Kidney tubule cell (primary cell): Measurements from ENCODE around the gene TSC22D3.
"Not testable (repeated sequence)": the region's sequence is repeated elsewhere in the genome, so short reads cannot be mapped to it uniquely, and the experiment has no call there.

Experiments
- DNase-seq: peaks from one replicate; pipeline ENCODE4 v3.0.0-alpha.2; 2018; ENCODE audit warnings: low spot score

Gene TSC22D3

GRCh38 chrX:107712231-107713202 lies 63.1 kb downstream of the TSC22D3 start:
- DNase-seq: peak; percentile 54

GRCh38 chrX:107711521-107712181 lies 63.9 kb downstream of the TSC22D3 start:
- DNase-seq: no peak

GRCh38 chrX:107710617-107711391 lies 64.8 kb downstream of the TSC22D3 start:
- peak; percentile 94 for DNase-seq

GRCh38 chrX:107709266-107709806 lies 66.3 kb downstream of the TSC22D3 start:
- no peak for DNase-seq

- DNase-seq: no peak
Observed at GRCh38 chrX:107708762-107709161, 66.8 kb downstream of the TSC22D3 start.

- DNase-seq: no peak
Observed at GRCh38 chrX:107707866-107708265, 67.7 kb downstream of the TSC22D3 start.

- DNase-seq: no peak
Observed at GRCh38 chrX:107706309-107706708, 69.3 kb downstream of the TSC22D3 start.

- no peak for DNase-seq
Observed at GRCh38 chrX:107704587-107704986, 71.0 kb downstream of the TSC22D3 start.

- DNase-seq: peak; percentile 50
Observed at GRCh38 chrX:107704181-107704580, 71.4 kb downstream of the TSC22D3 start.

GRCh38 chrX:107701493-107702121 lies 74.0 kb downstream of the TSC22D3 start:
- DNase-seq: no peak

- no peak for DNase-seq
Observed at GRCh38 chrX:107700790-107701189, 74.8 kb downstream of the TSC22D3 start.

- DNase-seq: peak; percentile 58
Observed at GRCh38 chrX:107700317-107700774, 75.2 kb downstream of the TSC22D3 start.

GRCh38 chrX:107699616-107700015 lies 76.0 kb downstream of the TSC22D3 start:
- no peak for DNase-seq

- no peak for DNase-seq
Observed at GRCh38 chrX:107691024-107691448, 84.6 kb downstream of the TSC22D3 start.

- DNase-seq: peak; percentile 34
Observed at GRCh38 chrX:107687445-107687844, 88.1 kb downstream of the TSC22D3 start.

GRCh38 chrX:107686792-107687191 lies 88.8 kb downstream of the TSC22D3 start:
- DNase-seq: peak; percentile 88

- peak; percentile 48 for DNase-seq
Observed at GRCh38 chrX:107686026-107686425, 89.6 kb downstream of the TSC22D3 start.

GRCh38 chrX:107685586-107685985 lies 90.0 kb downstream of the TSC22D3 start:
- not testable (repeated sequence) for DNase-seq

GRCh38 chrX:107684956-107685385 lies 90.6 kb downstream of the TSC22D3 start:
- peak; percentile 86 for DNase-seq

GRCh38 chrX:107683931-107684330 lies 91.7 kb downstream of the TSC22D3 start:
- DNase-seq: no peak
